Mucosa of rectum (tissue), 2 donors: ENCODE measurements around the gene VGLL4.

Experiments
- H3K27ac ChIP-seq, 2 donors: one replicate each; pipeline ENCODE4 v1.7.0; 2013; ENCODE audit warnings: inconsistent platforms in 2 of 2, low read depth in 2 of 2, low read length in 2 of 2
- H3K27me3 ChIP-seq, 2 donors: one replicate each; pipeline ENCODE4 v1.7.0; 2013; ENCODE audit warnings: low read length in 2 of 2; ENCODE audit not compliant: control insufficient read depth in 2 of 2, insufficient read depth in 2 of 2
- H3K36me3 ChIP-seq, 2 donors: one replicate each; pipeline ENCODE4 v1.7.0; 2013; ENCODE audit warnings: low read length in 2 of 2; ENCODE audit not compliant: control insufficient read depth in 2 of 2, insufficient read depth in 2 of 2
- H3K4me1 ChIP-seq, 2 donors: one replicate each; pipeline ENCODE4 v1.7.0; 2013; ENCODE audit warnings: low read length in 2 of 2, mild to moderate bottlenecking in 1 of 2; ENCODE audit not compliant: control insufficient read depth in 2 of 2, insufficient read depth in 2 of 2
- H3K4me3 ChIP-seq, 2 donors: one replicate each; pipeline ENCODE4 v1.7.0; 2013; ENCODE audit warnings: low read length in 2 of 2
- H3K9ac ChIP-seq, 2 donors: one replicate each; pipeline ENCODE4 v1.7.0; 2013; ENCODE audit warnings: low read length in 2 of 2, low read depth in 1 of 2, mild to moderate bottlenecking in 1 of 2
- H3K9me3 ChIP-seq, 2 donors: one replicate each; pipeline ENCODE4 v1.7.0; 2013; ENCODE audit warnings: low read length in 2 of 2; ENCODE audit not compliant: control insufficient read depth in 2 of 2
- donor health status: healthy.
- donor health status: Normal muscosa, but diverticular disease.

Gene VGLL4

DNA sequence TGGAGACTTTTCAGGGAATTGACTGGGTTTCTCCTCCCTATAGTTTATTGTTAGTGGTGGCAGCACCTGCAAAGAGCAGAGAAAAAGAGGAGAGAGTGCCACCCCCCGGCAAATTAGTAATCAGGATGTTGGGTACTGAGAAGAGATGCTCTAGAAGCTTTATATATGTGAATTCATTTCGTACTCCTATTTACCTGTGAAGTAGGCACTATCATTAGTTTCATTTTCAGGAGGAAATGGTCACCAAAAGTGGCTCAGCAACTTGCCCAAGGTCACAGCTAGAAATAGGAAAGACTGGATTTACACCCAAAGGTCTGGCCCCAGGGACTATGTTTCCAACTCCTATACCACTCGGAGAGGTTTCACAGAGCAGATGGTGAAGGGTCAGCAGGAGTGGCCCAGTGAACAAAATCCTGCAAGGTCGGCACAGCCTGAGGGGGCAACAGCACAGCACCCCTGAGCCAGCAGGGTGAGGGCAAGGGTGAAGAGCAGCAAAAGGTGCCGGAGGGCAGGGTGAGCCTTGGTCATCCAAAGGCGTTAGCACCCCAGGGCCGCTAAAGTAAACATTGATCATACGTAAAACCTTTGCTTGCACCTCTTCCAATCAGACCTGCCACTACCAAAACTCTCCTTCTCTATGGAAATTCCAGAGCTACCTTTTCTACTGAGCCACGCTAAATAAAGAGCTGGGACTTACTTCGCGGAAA lies 23.6 kb downstream of the VGLL4 start:
- Histone ChIP-seq H3K27me3 (no peaks in the 10 kb centered on the region), H3K9ac (peak overlapping the region in 1 of 2 donors; percentile 23), H3K4me3 (peak overlapping the region; percentile 14 to 25), H3K36me3 (no peaks in the 10 kb centered on the region), H3K9me3 (no peaks in the 10 kb centered on the region), H3K4me1 (peaks cover 18 to 26% of the 10 kb centered on the region in 2 donors), H3K27ac (peak overlapping the region; percentile 32 to 38)

DNA sequence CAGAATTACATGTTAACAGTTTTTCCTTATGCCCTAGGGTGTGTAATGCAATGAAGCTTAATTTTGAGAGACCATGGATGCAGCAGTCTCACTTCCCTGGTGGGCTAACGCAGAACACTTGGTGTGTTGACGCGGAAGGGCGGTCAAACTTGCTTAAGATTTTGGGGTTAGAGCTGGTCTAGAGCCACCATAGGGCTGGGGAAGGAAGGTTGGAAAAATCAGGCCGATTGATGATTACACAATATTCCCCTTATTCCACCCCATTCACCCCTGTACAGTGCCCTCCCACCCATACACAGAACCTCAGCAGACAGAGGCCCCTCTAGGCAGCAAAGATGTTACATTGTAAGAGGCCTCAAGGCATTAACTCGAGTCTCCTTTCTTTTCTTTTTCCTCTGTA lies 24.3 kb downstream of the VGLL4 start:
- no peaks in the 10 kb centered on the region for H3K9me3 ChIP-seq

GRCh38 chr3:11618904-11619303 lies 24.8 kb downstream of the VGLL4 start:
- Histone ChIP-seq H3K4me3 (no peak overlapping the region), H3K9me3 (no peaks in the 10 kb centered on the region), H3K36me3 (no peaks in the 10 kb centered on the region), H3K27ac (peak overlapping the region; percentile 27 to 51), H3K4me1 (peaks cover 17 to 26% of the 10 kb centered on the region in 2 donors), H3K9ac (no peak overlapping the region), H3K27me3 (no peaks in the 10 kb centered on the region)

More for the DNA sequence above, 24.3 kb downstream of the VGLL4 start:
- Histone ChIP-seq H3K36me3 (no peaks in the 10 kb centered on the region), H3K27ac (peak overlapping the region; percentile 32 to 51), H3K9ac (no peak overlapping the region), H3K4me1 (peaks cover 17 to 26% of the 10 kb centered on the region in 2 donors), H3K27me3 (no peaks in the 10 kb centered on the region), H3K4me3 (no peak overlapping the region)

- Histone ChIP-seq H3K27ac (no peak overlapping the region), H3K4me3 (no peak overlapping the region), H3K36me3 (no peaks in the 10 kb centered on the region), H3K4me1 (peaks cover 14 to 26% of the 10 kb centered on the region in 2 donors), H3K27me3 (no peaks in the 10 kb centered on the region), H3K9me3 (no peaks in the 10 kb centered on the region), H3K9ac (no peak overlapping the region)
Measured at GRCh38 chr3:11616551-11616950, 27.2 kb downstream of the VGLL4 start.

- Histone ChIP-seq H3K27ac (no peak overlapping the region), H3K9ac (no peak overlapping the region), H3K9me3 (no peaks in the 10 kb centered on the region), H3K27me3 (no peaks in the 10 kb centered on the region), H3K4me3 (no peak overlapping the region), H3K4me1 (peaks cover 9 to 14% of the 10 kb centered on the region in 2 donors), H3K36me3 (no peaks in the 10 kb centered on the region)
Measured at GRCh38 chr3:11613851-11614487, 29.7 kb downstream of the VGLL4 start.

GRCh38 chr3:11613319-11613718 lies 30.4 kb downstream of the VGLL4 start:
- H3K9me3 ChIP-seq = no peaks in the 10 kb centered on the region
- H3K4me1 ChIP-seq = peaks cover 7 to 13% of the 10 kb centered on the region in 2 donors
- H3K9ac ChIP-seq = no peak overlapping the region
- no peak overlapping the region for H3K4me3 ChIP-seq
- H3K27me3 ChIP-seq = no peaks in the 10 kb centered on the region
- no peaks in the 10 kb centered on the region for H3K36me3 ChIP-seq
- H3K27ac ChIP-seq = no peak overlapping the region

GRCh38 chr3:11612515-11613188 lies 31.1 kb downstream of the VGLL4 start:
- Histone ChIP-seq H3K9ac (no peak overlapping the region), H3K36me3 (no peaks in the 10 kb centered on the region), H3K4me1 (peaks cover 7 to 13% of the 10 kb centered on the region in 2 donors), H3K4me3 (no peak overlapping the region), H3K27me3 (no peaks in the 10 kb centered on the region), H3K27ac (no peak overlapping the region), H3K9me3 (no peaks in the 10 kb centered on the region)

- Histone ChIP-seq H3K4me3 (no peak overlapping the region), H3K4me1 (peaks cover 7 to 13% of the 10 kb centered on the region in 2 donors), H3K36me3 (peaks cover under 1 to 2% of the 10 kb centered on the region in 2 donors), H3K9me3 (no peaks in the 10 kb centered on the region), H3K27me3 (no peaks in the 10 kb centered on the region), H3K9ac (no peak overlapping the region), H3K27ac (no peak overlapping the region)
Measured at GRCh38 chr3:11611341-11611799, 32.3 kb downstream of the VGLL4 start.

DNA sequence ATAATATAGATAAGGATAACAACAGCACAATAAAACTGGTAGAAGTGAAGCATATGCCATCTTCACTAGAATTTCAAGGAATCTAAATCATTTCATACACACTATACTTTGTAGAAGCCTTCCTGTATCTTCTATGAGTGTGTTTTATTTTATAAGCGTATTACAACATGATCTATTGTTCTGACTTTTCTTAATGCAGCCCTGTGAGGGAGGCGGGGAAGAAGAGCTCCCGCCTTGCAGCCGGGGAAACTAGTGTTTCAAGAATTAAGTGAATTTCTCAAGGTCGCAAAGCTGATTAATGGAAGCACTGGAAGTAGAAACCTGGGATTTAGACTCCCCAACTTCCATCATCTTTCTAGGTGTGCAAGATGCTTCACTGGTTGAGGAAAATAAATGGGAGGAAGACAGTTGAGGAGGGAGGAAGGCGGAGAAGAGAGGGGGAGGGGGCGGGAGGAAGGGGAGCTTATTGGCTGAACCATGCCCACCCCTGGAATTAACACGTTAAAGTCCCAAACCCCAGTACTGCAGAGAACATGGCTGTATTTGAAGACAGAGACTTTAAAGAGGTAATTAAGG lies 32.9 kb downstream of the VGLL4 start:
- Histone ChIP-seq H3K36me3 (peaks cover 3 to 5% of the 10 kb centered on the region in 2 donors), H3K9ac (no peak overlapping the region), H3K4me3 (no peak overlapping the region), H3K9me3 (no peaks in the 10 kb centered on the region), H3K27me3 (no peaks in the 10 kb centered on the region), H3K27ac (no peak overlapping the region), H3K4me1 (peaks cover 7 to 13% of the 10 kb centered on the region in 2 donors)
